ENCODE data around the gene MMP11.

The MMP11 gene

GRCh38 chr22:23800297-23801237 is 27.9 kb downstream of the MMP11 start:
- TF ChIP-seq CTCF (IDR thresholded peaks at IDR 0.05; ENCODE audit: borderline replicate concordance, control extremely low read depth, extremely low read depth, insufficient read depth, missing control alignments) = no peak
- in situ Hi-C loops (cut with MboI; ENCODE audit: low sequenced_read_pairs, unreplicated experiment) = no loop called here
- peak; percentile 80 for DNase-seq (ENCODE audit: low spot score)

- in situ Hi-C loops (cut with MboI; ENCODE audit: low sequenced_read_pairs, unreplicated experiment) = no loop called here
- DNase-seq (ENCODE audit: low spot score) = no peak
- no peak for TF ChIP-seq CTCF (IDR thresholded peaks at IDR 0.05; ENCODE audit: borderline replicate concordance, control extremely low read depth, extremely low read depth, insufficient read depth, missing control alignments)
Measured at GRCh38 chr22:23801238-23801821, 28.7 kb downstream of the MMP11 start.

- DNase-seq (ENCODE audit: low spot score) = no peak
- TF ChIP-seq CTCF (IDR thresholded peaks at IDR 0.05; ENCODE audit: borderline replicate concordance, control extremely low read depth, extremely low read depth, insufficient read depth, missing control alignments) = no peak
- in situ Hi-C loops (cut with MboI; ENCODE audit: low sequenced_read_pairs, unreplicated experiment) = no loop called here
Measured at GRCh38 chr22:23801886-23802377, 29.3 kb downstream of the MMP11 start.

- in situ Hi-C loops (cut with MboI; ENCODE audit: low sequenced_read_pairs, unreplicated experiment) = no loop called here
- no peak for TF ChIP-seq CTCF (IDR thresholded peaks at IDR 0.05; ENCODE audit: borderline replicate concordance, control extremely low read depth, extremely low read depth, insufficient read depth, missing control alignments)
- peak; percentile 63 for DNase-seq (ENCODE audit: low spot score)
Measured at GRCh38 chr22:23803001-23803819, 30.6 kb downstream of the MMP11 start.

- in situ Hi-C loops (cut with MboI; ENCODE audit: low sequenced_read_pairs, unreplicated experiment) = no loop called here
- no peak for TF ChIP-seq CTCF (IDR thresholded peaks at IDR 0.05; ENCODE audit: borderline replicate concordance, control extremely low read depth, extremely low read depth, insufficient read depth, missing control alignments)
- no peak for DNase-seq (ENCODE audit: low spot score)
Measured at GRCh38 chr22:23804781-23805291, 32.2 kb downstream of the MMP11 start.

- in situ Hi-C loops (cut with MboI; ENCODE audit: low sequenced_read_pairs, unreplicated experiment) = no loop called here
- TF ChIP-seq CTCF (IDR thresholded peaks at IDR 0.05; ENCODE audit: borderline replicate concordance, control extremely low read depth, extremely low read depth, insufficient read depth, missing control alignments) = no peak
Measured at GRCh38 chr22:23806837-23807236, 34.2 kb downstream of the MMP11 start.

More at GRCh38 chr22:23806837-23807236, 34.2 kb downstream of the MMP11 start:
- DNase-seq (ENCODE audit: low spot score) = no peak
